ENCODE data around the gene KRT36.

KRT36 gene

DNA sequence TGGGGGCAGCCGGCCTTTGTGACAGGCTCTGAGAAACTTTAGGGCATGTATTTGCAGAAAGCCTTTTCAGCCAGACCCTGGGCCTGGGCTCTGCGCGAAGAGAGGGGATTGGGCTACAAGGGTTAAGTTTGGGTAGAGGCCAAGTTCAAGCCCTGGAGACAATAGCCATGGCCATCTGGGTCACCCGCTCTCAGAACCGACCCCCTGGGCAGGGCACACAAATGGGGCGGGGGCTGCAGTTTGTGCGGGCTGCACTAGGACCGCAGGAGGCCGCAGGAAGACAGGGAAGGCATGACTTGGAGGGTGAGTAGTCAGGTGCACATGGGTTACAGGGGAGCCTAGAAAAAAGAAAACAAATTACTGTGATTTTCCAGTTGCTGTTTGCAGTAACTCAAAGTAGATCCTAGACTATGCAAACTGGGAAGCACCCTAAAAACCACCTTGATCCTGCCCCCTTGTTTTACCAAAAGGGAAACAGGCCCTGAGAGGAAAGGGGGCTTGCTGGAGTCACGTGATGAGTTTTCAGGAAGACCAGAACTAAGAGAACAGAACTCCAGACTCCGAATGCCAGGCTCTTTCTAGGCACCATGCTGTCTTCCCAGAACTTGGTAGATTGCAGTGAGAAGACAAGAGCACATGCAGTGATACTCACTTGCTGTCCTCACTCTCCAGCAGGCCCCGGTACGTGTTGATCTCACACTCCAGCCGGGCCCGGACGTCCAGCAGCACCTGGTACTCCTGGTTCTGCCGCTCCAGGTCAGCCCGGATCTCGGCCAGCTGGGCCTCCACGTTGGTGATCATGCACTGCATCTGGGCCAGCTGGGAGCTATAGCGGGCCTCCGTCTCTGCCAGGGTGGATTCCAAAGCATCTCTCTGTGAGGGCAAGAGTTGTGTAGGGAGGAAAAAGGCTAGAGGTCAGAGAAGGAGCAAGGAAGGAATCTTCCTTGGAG, 12.6 kb downstream of the KRT36 start:
- DNase-seq (ENCODE audit: low read depth, low spot score), result no peak

DNA sequence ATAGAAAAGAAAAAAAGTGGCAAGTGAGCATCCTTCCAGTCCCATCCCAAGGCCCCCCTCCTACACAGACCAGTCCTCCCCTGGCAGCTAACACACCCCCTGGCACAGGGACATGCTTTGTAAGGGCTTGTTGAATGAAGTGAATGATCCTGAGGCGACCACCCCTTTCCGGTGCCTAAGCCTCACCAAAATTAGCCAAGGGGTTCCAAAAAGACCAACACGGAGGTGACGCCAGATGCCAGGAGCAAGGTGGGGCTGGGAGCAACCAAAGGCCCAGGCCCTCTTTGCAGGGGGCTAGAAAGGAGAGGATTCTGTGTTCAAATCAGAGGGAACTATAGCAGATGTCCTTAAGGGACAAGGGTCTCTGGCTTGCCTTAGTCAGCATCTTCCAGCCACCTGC, 14.3 kb downstream of the KRT36 start:
- DNase-seq (ENCODE audit: low read depth, low spot score), result no peak

DNA sequence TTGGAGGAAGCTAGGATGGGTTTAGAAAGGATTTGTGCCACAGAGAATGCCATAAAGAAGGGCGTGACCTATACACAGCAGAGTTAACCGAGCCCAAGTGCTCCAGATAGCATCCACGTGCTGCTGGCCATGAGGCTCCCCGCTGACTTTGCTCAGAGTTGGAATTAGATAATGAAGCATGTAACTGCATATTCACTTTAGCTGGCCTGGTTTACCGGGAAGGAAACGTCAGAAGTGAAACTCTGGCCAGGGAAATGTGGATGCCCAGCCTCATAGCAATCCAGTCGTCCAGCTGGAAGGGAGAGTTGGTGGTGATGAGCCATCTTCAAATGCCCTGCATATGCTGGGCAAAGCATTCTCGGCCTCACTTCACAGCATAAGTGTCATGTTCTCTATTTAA, 14.8 kb downstream of the KRT36 start:
- DNase-seq (ENCODE audit: low read depth, low spot score), result no peak

DNA sequence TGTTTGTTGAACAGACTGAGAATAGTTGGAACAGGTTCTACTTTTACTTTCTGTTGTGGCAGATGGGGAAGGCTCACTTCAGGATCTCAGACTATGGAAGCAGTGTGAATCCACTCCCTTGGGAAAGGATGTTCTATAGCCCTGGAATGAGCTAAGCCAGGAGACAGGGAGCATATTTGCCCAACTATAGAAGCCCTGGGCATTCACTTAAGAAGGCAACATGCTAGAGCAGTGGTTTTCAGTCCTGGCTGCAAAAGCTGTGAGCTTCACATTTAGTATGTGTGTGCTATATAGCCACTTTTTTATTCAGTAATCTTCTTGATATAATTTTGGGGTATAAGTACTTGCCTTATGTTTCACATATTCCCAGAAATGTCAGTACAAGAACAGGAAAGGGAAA, 21.4 kb downstream of the KRT36 start:
- no peak for DNase-seq (ENCODE audit: low read depth, low spot score)

DNA sequence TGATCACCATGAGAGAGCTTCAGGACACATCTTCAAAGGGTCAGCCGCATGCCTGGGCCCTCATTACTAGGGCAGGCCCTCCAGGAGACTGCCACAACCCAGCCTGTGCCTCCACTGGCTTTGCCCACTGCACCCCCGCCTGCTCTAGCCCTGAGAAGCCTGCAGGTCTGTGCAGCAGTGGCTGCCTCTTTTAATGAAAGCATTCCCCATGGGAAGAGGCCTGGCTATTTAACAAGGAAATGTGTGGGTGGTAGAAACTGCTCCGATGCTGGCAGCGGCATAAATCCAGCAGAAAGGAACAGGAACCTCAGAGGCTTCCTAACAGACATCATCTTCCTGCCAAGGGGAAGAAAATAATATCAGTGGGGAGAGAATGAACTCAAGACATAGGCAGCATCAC, 22.1 kb downstream of the KRT36 start:
- no peak for DNase-seq (ENCODE audit: low read depth, low spot score)

DNA sequence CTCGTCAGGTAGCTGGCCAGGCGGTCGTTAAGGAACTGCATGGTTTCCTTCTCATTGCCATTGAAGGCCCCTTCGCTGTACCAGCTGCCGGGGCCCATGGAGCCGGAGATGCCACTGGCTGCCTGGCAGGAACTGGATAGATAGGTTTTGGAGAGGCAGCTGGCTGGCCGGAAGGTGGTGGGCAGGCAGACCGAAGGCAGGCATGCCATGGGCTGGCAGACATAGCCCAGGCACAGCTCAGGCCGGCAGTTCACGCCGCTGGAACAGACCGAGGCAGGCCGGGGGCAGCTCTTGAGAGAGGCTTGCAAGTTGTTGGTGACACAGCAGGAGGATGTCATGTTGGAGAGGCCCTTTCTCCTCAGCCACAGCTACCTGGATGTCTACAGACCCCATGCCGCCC, 22.7 kb downstream of the KRT36 start, which contains the start of gene KRT32:
Gene KRT32 (minus strand): TSS at position 399 of the 400 bp plus-strand sequence. CDS start 61 bp downstream, at position 338.
- no peak for DNase-seq (ENCODE audit: low read depth, low spot score)

DNA sequence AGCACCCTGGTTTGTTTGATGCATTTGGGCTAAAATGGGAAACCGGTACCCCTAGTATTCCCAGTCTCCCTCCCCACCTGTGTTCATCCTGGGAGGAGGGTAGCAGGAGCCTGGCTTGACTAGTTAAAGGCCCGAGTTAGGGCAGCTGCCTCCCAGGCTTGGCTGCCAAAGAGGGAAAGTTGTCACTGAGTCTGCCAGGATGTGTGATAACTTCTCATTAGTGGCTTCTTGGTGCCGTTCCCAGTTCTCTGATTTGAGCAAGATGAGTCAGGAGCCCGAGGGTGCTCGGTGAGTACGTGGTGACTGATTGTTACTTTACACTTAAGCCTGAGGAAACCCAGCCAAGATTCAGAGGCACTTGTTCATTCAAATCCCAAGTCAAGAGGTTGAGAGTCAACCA, 25.0 kb downstream of the KRT36 start:
- DNase-seq (ENCODE audit: low read depth, low spot score), result no peak

DNA sequence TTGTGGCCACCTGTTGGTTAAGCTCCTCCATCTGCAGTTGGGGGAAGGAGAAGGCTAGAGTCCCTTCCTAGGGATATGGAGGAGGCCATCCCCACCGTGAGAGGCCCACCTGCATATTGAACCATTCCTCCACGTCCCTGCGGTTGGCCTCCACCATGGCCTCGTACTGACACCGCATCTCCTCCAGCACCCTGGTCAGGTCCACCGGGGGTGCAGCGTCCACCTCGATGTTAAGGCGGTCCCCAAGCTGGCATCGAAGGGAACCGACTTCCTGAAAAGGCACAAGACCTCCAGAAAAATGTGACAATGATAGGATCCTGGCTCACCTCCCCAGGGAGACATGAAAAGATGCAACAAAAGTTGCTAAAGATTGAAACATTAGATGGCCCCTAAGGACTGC, 25.5 kb downstream of the KRT36 start:
- no peak for DNase-seq (ENCODE audit: low read depth, low spot score)

DNA sequence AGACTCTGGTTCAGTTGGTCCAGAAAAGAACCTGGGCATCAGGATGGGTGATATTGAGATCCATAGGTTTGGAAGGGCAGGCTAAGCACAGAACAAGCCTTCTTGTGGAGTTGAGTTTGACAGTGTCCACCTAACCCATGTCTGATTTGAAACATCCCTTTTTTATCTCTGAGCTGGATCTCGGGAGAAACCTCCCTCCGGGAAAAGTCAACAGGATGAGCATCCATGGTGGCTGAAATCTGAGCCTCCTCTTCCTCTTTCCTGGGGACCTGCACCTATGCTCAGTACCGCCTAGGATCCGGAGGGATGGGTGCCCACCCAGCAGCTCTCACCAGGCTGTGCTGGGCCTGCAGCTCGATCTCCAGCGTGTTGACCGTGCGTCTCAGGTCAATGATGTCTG, 26.0 kb downstream of the KRT36 start:
- no peak for DNase-seq (ENCODE audit: low read depth, low spot score)

DNA sequence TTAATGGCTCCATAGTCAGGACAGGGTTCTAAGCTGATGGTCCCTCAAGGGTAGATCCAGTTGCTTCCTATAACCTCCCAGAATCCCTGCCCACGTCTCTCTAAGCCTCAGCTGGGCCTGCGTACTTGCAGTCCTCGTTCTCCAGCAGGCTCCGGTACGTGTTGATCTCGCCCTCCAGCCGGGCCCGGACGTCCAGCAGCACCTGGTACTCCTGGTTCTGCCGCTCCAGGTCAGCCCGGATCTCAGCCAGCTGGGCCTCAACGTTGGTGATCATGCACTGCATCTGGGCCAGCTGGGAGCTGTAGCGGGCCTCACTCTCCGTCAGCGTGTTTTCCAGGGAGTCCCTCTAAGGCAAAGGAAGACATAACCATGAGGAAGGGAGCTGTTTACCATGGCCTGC, 27.0 kb downstream of the KRT36 start:
- no peak for DNase-seq (ENCODE audit: low read depth, low spot score)

DNA sequence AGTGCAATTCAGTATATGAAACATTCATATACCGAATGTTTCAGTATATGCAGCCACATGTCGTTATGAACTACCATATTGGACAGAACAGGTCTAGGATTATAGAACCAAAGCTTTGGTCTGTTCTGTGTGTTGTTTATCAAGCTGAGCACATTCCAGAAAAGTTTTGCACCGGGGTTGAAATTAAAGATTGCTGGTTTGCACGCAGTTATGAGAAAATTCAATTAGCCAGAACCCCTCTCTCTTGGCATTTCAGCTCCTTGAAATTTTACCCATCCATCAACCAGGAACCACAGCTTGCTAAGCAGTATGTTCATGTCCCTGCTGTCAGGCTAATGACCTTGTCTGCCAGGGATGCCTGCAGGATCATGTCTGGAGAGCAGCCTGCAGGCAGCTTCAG, 32.0 kb downstream of the KRT36 start:
- no peak for DNase-seq (ENCODE audit: low read depth, low spot score)

DNA sequence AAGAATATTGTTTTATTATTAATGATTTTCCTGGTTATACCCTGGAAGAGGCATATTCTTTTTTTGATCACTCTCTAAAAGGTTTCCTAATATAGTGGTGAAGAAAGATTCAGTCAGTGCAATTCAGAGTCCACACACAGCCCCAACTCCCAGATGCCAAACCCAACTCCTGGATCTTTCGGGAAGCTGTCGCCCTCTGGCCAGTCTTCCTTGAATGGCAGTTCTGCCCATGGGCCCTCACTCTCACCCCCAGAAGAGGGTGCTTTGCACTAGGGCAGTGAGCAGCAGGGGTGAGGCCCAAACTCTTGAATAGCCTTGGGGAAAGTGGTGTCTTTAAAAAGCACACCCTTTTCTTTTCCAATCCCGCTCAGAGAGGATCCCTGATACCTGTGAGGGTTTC, 33.5 kb downstream of the KRT36 start:
- DNase-seq (ENCODE audit: low read depth, low spot score), result no peak

DNA sequence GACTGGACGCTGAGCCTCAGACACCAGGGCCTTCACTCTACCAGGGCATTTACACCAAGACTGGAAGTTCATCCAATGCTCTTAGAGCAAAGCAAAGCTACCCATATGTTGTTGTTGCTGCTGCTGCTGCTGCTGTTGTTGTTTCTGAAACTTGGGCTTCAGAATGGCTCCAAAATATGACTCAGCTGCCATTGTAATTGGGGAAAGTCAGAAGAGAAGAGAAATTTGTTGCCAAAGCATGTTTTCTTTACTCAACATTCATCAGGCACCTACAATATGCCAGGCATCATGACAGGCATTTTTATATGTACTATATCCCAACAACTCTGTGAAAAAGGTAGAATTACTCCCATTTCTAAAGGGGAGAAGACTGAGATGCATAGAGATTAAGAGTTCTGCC, 34.5 kb downstream of the KRT36 start:
- DNase-seq (ENCODE audit: low read depth, low spot score), result no peak

DNA sequence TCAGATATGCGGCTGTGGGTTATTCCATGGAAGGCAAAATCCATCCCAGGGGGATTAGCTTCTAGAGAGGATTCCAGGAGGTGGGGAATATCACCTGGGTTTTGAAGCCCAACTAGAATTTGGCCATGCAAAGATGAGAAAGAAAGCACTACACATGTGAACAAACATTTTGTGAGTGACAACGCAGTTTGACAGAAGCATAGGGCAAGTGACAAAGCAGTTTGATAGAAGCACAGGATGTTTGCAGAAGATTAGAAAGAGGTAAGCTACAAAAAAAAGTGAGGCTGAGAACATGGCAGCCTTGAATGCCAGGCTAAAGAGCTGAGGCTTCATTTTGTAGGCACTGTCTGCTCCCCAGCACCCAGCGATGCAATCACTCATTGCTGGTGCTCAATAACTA, 36.6 kb downstream of the KRT36 start:
- no peak for DNase-seq (ENCODE audit: low read depth, low spot score)

DNA sequence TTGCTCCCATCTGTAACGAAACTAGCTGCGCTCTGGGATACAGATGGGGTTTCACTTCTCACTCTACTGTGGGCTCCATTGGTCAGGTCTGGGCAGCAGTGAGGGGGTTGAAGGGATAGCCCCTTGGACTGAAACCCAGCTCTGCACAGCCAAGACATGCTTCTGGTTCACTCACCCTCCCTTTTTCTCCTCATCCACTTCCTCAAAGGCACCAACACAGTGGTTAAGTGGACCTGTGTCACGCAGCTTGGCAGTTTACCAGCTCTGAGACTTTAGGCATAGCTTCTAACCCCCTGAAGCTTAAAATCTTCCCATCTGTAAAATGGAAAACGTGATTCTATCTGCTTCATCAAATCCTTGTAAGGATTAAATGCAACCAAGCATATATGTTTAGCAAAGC, 37.4 kb downstream of the KRT36 start:
- no peak for DNase-seq (ENCODE audit: low read depth, low spot score)

DNA sequence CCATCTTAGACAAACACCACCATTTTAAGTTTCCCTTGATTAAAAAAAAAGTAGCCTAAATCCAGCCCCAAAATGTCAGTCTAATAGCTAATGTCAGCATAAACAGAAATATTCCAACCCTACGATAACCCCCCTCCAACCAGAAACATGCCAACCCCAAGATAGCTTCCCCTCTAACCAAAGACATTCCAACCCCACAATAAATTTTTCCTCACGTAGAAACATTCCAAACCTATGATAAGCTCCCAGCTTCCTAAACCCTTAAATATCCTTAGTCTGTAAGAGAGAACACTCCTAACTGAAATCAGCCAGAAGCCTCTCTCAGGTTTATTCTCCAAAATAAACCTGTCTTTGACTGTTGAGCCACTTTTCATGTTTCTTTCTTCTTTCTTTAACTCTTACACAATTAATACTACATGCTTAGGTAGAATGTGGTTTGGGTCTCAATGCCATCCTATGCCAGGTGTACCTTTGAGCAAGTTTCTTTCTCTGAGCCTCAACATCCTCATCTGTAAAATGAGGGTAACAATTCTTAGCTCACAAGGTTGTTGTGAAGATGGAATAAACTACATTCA, 38.5 kb downstream of the KRT36 start:
- no peak for DNase-seq (ENCODE audit: low read depth, low spot score)

DNA sequence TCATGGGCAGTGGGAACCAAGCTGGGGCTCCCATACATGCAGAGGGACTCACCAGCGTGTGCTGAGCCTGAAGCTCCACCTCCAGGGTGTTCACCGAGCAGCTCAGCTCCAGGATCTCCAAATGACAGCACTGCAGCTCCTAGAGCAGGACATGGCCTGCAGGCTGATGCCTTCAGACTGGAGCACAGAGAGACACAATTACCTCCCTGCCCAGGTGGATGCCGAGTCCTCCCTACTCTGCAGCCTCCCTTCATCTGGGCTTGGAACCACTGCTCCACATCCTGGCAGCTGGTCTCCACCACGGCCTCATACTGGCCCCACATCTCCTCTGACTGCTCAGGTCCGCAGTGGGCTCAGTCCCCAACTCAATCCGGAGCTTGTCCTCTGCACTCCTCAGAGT, 40.7 kb downstream of the KRT36 start:
- DNase-seq (ENCODE audit: low read depth, low spot score), result no peak

DNA sequence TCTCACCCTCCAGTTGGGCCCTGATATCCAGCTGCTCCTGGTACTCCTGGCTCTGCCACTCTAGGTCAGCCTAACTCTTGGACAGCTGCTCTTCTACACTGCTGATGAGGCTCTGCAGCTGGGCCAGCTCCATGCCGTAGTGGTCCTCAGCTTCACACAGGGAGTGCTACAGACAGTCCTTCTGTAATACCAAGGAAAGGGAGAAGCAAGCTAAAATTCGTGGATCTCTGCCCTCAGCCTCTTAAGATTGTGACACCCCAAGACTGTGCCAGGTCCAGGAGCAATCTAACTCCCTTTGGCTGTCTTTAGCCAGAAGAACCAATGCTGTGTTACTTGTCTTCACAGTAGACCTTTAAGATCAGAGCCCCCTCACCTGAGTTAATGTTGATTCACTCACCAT, 41.2 kb downstream of the KRT36 start:
- DNase-seq (ENCODE audit: low read depth, low spot score), result no peak

DNA sequence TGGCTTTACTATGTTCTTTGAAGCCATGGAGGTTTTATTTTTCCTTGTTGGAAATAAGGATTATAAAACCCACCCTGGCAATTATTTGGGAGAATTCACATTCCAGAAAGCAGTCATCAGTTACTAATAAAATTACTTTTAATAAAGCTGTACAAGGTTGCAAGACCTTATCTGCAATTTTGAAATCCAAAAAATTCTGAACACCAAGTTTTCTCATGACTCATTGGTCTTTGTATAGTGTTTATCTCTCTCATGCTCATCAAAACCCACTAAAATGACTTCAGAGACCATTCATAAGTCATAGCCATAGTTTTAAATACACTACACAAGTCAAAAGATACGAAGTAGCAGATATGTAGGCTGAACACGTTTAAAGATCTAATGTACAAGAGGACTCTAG, 42.9 kb downstream of the KRT36 start:
- DNase-seq (ENCODE audit: low read depth, low spot score), result no peak

DNA sequence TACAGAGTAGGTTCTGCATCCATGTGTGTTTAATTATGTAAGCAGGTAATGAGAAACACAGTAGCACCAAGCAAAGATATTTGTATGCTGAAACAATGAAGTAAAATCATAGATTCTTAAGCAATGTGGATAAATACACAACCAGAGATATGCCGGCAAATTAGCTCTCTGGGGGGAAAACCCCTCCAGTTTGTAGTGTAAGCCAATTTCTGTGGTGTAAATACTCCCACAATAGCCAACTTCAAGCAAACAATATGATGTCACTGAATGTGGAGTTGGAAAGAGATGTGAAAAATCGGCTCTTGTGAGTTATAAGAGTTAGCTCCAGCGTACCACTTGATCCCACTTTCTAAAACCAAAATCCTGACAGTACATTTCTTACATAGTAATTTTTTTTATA, 45.1 kb downstream of the KRT36 start:
- no peak for DNase-seq (ENCODE audit: low read depth, low spot score)

DNA sequence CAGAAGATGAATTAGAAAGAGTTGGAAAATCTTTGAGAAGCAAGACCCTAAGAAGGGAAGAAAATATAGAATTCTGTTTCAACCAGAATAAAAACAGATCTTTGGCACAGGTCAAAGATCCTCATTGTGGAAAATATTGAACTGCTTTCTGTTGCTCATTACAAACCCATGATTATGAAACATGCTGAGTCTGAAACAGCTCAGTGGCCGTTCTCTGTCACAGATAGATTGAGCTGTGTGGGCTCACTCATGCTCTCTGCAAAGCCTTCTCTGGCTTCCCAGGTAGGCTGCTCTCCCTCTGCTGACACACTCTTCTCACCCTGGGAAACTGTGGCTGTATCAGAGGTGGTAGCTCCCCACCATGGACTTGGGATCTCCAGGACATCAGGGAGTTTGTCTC, 45.5 kb downstream of the KRT36 start:
- DNase-seq (ENCODE audit: low read depth, low spot score), result no peak

DNA sequence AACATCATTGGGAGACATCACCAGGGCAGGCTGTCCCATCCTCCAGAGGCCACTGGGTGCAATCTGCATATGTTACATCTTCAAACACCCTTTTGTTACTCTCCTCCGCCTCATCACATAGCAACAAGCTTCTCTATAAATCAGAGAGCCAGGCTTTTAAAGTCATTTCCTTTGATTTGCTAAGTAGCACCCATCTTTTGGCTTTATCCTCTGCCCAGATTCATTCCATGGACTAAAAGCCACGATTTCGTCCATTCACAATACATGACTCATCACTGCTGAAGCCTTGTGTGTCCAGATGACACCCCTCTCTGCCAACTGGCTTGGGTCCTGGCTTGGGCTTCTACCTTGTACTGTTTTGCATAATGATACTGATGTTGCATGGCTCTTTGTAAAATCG, 47.0 kb downstream of the KRT36 start:
- no peak for DNase-seq (ENCODE audit: low read depth, low spot score)

DNA sequence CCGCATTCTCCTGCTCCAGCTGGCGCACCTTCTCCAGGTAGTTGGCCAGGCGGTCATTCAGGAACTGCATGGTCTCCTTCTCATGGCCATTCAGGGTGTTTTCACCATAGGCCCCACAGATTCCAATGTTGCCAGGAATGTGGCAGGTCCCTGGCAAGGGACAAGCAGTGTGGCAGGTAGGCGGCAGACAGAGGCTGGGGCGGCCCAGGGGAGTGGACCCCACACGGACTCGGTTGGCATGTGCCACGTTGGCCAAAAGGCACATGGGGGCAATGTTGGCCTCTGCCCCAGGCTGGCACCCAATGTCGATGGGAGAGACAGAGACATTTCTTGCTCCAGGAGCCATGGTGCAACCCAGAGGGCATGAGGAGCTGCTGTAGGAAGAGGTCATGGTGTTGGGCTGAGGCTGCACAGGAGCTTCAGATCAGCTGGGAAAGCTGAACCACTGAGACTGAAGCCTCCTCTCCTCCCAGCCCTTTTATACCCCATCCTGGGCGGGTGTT, 49.1 kb downstream of the KRT36 start, which contains the start of gene KRT38:
Gene KRT38 (minus strand): TSS at position 453 of the 503 bp plus-strand sequence. CDS start 62 bp downstream, at position 391.
- DNase-seq (ENCODE audit: low read depth, low spot score), result no peak

Data from iPS DF 19.7 (cell line).